HG02943 (cell line): Measurements from ENCODE around the gene ZNF701.

Experiments
- ATAC-seq: cut with Tn5 transposase; IDR thresholded peaks from one replicate; pipeline ENCODE4 v1.9.1; 2021; ENCODE audit warnings: mild to moderate bottlenecking, low read depth, moderate library complexity; ENCODE audit not compliant: unreplicated experiment

ZNF701 gene

GRCh38 chr19:52635786-52636570 lies 65.9 kb downstream of the ZNF701 start:
- ATAC-seq = no peak
